SK-N-SH treated with all-trans-retinoic acid at 6 μM for 48 hours (cell line): Measurements from ENCODE around the gene SUCLG1.

ENCODE experiments used
- ATAC-seq: fragments of 200-7000 bp; cut with Tn5 transposase; 3 replicates; pipeline ENCODE4 v1.9.1; 2020; ENCODE audit warnings: mild to moderate bottlenecking, moderate library complexity
- BACH2 ChIP-seq: fragments of 250-450 bp; sonication (Bioruptor Pico); IDR thresholded peaks from 2 replicates; pipeline ENCODE4 v1.9.0; 2021; ENCODE audit warnings: mild to moderate bottlenecking, borderline replicate concordance
- CSDC2 ChIP-seq: fragments of 250-450 bp; sonication (Bioruptor Pico); IDR thresholded peaks from 2 replicates; pipeline ENCODE4 v1.5.0; 2020; ENCODE audit warnings: mild to moderate bottlenecking, moderate library complexity
- ESRRG ChIP-seq: fragments of 250-450 bp; sonication (Bioruptor Pico); IDR thresholded peaks from 2 replicates; pipeline ENCODE4 v1.6.1; 2021; ENCODE audit warnings: mild to moderate bottlenecking
- GLIS3 ChIP-seq: fragments of 250-450 bp; sonication (Bioruptor Pico); IDR thresholded peaks from 2 replicates; pipeline ENCODE4 v1.5.0; 2020; ENCODE audit warnings: mild to moderate bottlenecking, moderate library complexity
- ISL1 ChIP-seq: fragments of 250-450 bp; sonication (Bioruptor Pico); IDR thresholded peaks from 2 replicates; pipeline ENCODE4 v2.1.2; 2022; ENCODE audit warnings: mild to moderate bottlenecking, moderate library complexity
- OSR1 ChIP-seq: fragments of 250-450 bp; sonication (Bioruptor Pico); IDR thresholded peaks from 2 replicates; pipeline ENCODE4 v1.8.0; 2022; ENCODE audit warnings: moderate library complexity, mild to moderate bottlenecking, inconsistent platforms
- PATZ1 ChIP-seq: fragments of 250-450 bp; sonication (Bioruptor Pico); IDR thresholded peaks from 2 replicates; pipeline ENCODE4 v1.8.0; 2020; ENCODE audit warnings: mild to moderate bottlenecking, moderate library complexity, borderline replicate concordance
- POU6F1 ChIP-seq: fragments of 250-450 bp; sonication (Bioruptor Pico); IDR thresholded peaks from 2 replicates; pipeline ENCODE4 v1.8.0; 2021; ENCODE audit warnings: low read depth, mild to moderate bottlenecking, moderate library complexity, borderline replicate concordance
- PPARA ChIP-seq: fragments of 250-450 bp; sonication (Bioruptor Pico); IDR thresholded peaks from 2 replicates; pipeline ENCODE4 v1.5.0; 2020; ENCODE audit warnings: mild to moderate bottlenecking, borderline replicate concordance
- RARB ChIP-seq: fragments of 250-450 bp; sonication (Bioruptor Pico); IDR thresholded peaks from 2 replicates; pipeline ENCODE4 v1.8.0; 2021; ENCODE audit warnings: mild to moderate bottlenecking, moderate library complexity
- SNAI2 ChIP-seq: fragments of 250-450 bp; sonication (Bioruptor Pico); IDR thresholded peaks from 2 replicates; pipeline ENCODE4 v1.5.0; 2020; ENCODE audit warnings: mild to moderate bottlenecking, moderate library complexity
- TCF4 ChIP-seq: fragments of 250-450 bp; sonication (Bioruptor Pico); IDR thresholded peaks from 2 replicates; pipeline ENCODE4 v1.8.0; 2021; ENCODE audit warnings: mild to moderate bottlenecking, moderate library complexity, borderline replicate concordance
- TOX ChIP-seq: fragments of 250-450 bp; sonication (Bioruptor Pico); IDR thresholded peaks from 2 replicates; pipeline ENCODE4 v1.8.0; 2021; ENCODE audit warnings: mild to moderate bottlenecking, moderate library complexity, borderline replicate concordance
- TSHZ2 ChIP-seq: fragments of 250-450 bp; sonication (Bioruptor Pico); IDR thresholded peaks from 2 replicates; pipeline ENCODE4 v1.5.0; 2020; ENCODE audit warnings: mild to moderate bottlenecking, moderate library complexity
- ZFP3 ChIP-seq: fragments of 250-450 bp; sonication (Bioruptor Pico); IDR thresholded peaks from 2 replicates; pipeline ENCODE4 v1.5.0; 2020; ENCODE audit warnings: mild to moderate bottlenecking, moderate library complexity
- ZFP30 ChIP-seq: fragments of 450-650 bp; formaldehyde crosslinking; IDR thresholded peaks from 2 replicates; pipeline ENCODE4 v1.5.0; 2022; ENCODE audit warnings: mild to moderate bottlenecking, moderate library complexity
- ZNF565 ChIP-seq: fragments of 450-650 bp; formaldehyde crosslinking; conservative IDR thresholded peaks from 2 replicates; pipeline ENCODE4 v1.5.0; 2020; ENCODE audit warnings: low read depth, mild to moderate bottlenecking, moderate library complexity
- ZNF70 ChIP-seq: fragments of 450-650 bp; formaldehyde crosslinking; IDR thresholded peaks from 2 replicates; pipeline ENCODE4 v1.5.0; 2020; ENCODE audit warnings: mild to moderate bottlenecking, moderate library complexity
- ZNF8 ChIP-seq: fragments of 450-650 bp; formaldehyde crosslinking; IDR thresholded peaks from 2 replicates; pipeline ENCODE4 v1.5.0; 2020; ENCODE audit warnings: mild to moderate bottlenecking, moderate library complexity
- TF ChIP-seq, protein P1 (sequence below): fragments of 250-450 bp; sonication (Bioruptor Pico); IDR thresholded peaks from 2 replicates; pipeline ENCODE4 v1.5.1; 2020; ENCODE audit warnings: low read depth, mild to moderate bottlenecking, moderate library complexity
- TF ChIP-seq, protein P2 (sequence below): fragments of 250-450 bp; sonication (Bioruptor Pico); IDR thresholded peaks from 2 replicates; pipeline ENCODE4 v1.5.1; 2021; ENCODE audit warnings: mild to moderate bottlenecking, moderate library complexity

Gene SUCLG1

DNA sequence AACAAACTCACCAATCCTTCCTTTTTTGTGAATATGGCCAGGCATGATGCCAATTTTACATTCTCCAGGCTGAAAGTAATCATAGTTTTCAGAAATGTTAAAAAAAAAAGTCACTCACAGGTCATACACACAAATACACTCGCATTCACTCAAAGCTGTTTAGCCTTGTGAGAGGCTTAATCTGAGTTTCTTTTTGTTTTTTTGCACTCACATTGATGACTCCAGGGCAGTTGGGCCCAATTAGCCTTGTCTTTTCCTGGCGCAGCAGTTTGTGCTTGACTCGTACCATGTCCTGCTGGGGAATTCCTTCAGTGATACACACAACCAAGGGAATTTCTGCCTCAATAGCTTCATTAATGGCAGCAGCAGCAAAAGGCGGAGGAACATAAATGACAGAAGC lies 18.0 kb downstream of the SUCLG1 start (continued):
- TF ChIP-seq POU6F1 (CRISPR knock-in tag), result no peak
- no peak for TF ChIP-seq ISL1 (CRISPR knock-in tag)
- TF ChIP-seq TCF4 (CRISPR knock-in tag), result no peak
- TF ChIP-seq CSDC2, result no peak
- TF ChIP-seq PATZ1 (CRISPR knock-in tag), result no peak
- TF ChIP-seq ZNF565 (CRISPR knock-in tag), result no peak
- TF ChIP-seq SNAI2 (CRISPR knock-in tag), result no peak
- TF ChIP-seq, all 23 proteins: peak for 0

- no peak; the same call in 2 of the 3 replicates for ATAC-seq
- TF ChIP-seq TOX (CRISPR knock-in tag) (no peak), ESRRG (CRISPR knock-in tag) (no peak), OSR1 (CRISPR knock-in tag) (no peak)
Observed at GRCh38 chr2:84435345-84436025, 23.6 kb downstream of the SUCLG1 start.

GRCh38 chr2:84429328-84429727 lies 29.8 kb downstream of the SUCLG1 start:
- no peak for ATAC-seq
- no peak for TF ChIP-seq ZNF8 (CRISPR knock-in tag)
- no peak for TF ChIP-seq ZFP30
- TF ChIP-seq, protein P1, sequence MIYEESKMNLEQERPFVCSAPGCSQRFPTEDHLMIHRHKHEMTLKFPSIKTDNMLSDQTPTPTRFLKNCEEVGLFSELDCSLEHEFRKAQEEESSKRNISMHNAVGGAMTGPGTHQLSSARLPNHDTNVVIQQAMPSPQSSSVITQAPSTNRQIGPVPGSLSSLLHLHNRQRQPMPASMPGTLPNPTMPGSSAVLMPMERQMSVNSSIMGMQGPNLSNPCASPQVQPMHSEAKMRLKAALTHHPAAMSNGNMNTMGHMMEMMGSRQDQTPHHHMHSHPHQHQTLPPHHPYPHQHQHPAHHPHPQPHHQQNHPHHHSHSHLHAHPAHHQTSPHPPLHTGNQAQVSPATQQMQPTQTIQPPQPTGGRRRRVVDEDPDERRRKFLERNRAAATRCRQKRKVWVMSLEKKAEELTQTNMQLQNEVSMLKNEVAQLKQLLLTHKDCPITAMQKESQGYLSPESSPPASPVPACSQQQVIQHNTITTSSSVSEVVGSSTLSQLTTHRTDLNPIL (CRISPR knock-in tag), result no peak
- TF ChIP-seq SNAI2 (CRISPR knock-in tag), result no peak
- TF ChIP-seq BACH2, result no peak
- no peak for TF ChIP-seq TOX (CRISPR knock-in tag)
- no peak for TF ChIP-seq CSDC2
- no peak for TF ChIP-seq GLIS3 (CRISPR knock-in tag)
- TF ChIP-seq PATZ1 (CRISPR knock-in tag), result no peak
- no peak for TF ChIP-seq TSHZ2
- no peak for TF ChIP-seq RARB (CRISPR knock-in tag)
- no peak for TF ChIP-seq OSR1 (CRISPR knock-in tag)
- TF ChIP-seq ZNF70 (CRISPR knock-in tag), result no peak
- no peak for TF ChIP-seq ZNF565 (CRISPR knock-in tag)
- TF ChIP-seq, protein P2, sequence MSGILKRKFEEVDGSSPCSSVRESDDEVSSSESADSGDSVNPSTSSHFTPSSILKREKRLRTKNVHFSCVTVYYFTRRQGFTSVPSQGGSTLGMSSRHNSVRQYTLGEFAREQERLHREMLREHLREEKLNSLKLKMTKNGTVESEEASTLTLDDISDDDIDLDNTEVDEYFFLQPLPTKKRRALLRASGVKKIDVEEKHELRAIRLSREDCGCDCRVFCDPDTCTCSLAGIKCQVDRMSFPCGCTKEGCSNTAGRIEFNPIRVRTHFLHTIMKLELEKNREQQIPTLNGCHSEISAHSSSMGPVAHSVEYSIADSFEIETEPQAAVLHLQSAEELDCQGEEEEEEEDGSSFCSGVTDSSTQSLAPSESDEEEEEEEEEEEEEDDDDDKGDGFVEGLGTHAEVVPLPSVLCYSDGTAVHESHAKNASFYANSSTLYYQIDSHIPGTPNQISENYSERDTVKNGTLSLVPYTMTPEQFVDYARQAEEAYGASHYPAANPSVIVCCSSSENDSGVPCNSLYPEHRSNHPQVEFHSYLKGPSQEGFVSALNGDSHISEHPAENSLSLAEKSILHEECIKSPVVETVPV (CRISPR knock-in tag), result no peak
- TF ChIP-seq ESRRG (CRISPR knock-in tag), result no peak
- no peak for TF ChIP-seq TCF4 (CRISPR knock-in tag)
- no peak for TF ChIP-seq PPARA
- no peak for TF ChIP-seq ZFP3
- no peak for TF ChIP-seq POU6F1 (CRISPR knock-in tag)
